ENCODE measurements around the gene SHISA6. TPM values are rescaled to one million over a fixed set of nuclear protein-coding genes. Genes with fewer than 3 reads are reported as not detected.

Gene SHISA6
- total RNA-seq, 1 donor from 2014 or later, result not detected

DNA sequence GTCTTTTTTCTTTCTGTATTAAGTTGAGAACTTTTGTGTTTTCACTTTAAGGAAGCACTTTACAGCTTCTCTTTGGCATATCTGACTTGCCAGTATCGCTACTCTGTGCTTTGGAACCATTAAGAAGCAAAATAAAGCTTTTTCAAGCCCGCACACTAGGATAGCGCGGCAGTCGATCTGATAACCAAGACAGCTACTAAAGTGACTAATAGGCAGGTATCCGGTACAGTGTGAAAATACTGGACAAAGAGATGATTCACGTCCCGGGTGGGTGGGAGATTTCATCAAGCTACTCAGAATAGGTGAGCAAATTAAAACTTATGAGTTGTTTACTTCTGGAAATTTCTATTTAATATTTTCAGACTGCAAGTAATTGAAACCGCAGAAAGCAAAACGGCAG, 53.8 kb downstream of the SHISA6 start:
- no peak overlapping the region for H3K4me2 ChIP-seq (ENCODE audit: low read length)
- no peak overlapping the region for H2AFZ ChIP-seq (ENCODE audit: low read depth, low read length)
- no peaks in the 10 kb centered on the region for H3K36me3 ChIP-seq (ENCODE audit: insufficient read depth, low read length)
- peaks cover 18% of the 10 kb centered on the region for H3K9me3 Mint-ChIP-seq (ENCODE audit: unreplicated experiment)
- no peak overlapping the region for H3K27ac Mint-ChIP-seq (ENCODE audit: unreplicated experiment)
- no peak overlapping the region for H3K9ac ChIP-seq (ENCODE audit: low read length)
- H3K4me3 Mint-ChIP-seq (ENCODE audit: unreplicated experiment), result no peak overlapping the region
- no peaks in the 10 kb centered on the region for H3K27me3 Mint-ChIP-seq (ENCODE audit: low read depth, unreplicated experiment)
- no peaks in the 10 kb centered on the region for H3K79me2 ChIP-seq (ENCODE audit: insufficient read depth, low read length)
- no peaks in the 10 kb centered on the region for H3K27me3 ChIP-seq (ENCODE audit: insufficient read depth, low read length)
- H3K4me1 ChIP-seq (ENCODE audit: insufficient read depth, low read length), result no peaks in the 10 kb centered on the region
- H4K20me1 ChIP-seq (ENCODE audit: insufficient read depth, low read length), result no peaks in the 10 kb centered on the region
- peaks cover 9% of the 10 kb centered on the region for H3K9me3 ChIP-seq (ENCODE audit: insufficient read depth, low read depth, low read length)
- no peak overlapping the region for H3K27ac ChIP-seq (ENCODE audit: low read depth, low read length)
- FAIRE-seq (no peak), DNase-seq (ENCODE audit: low read depth) (no peak)
- no peak overlapping the region for H3K4me3 ChIP-seq (ENCODE audit: insufficient read depth, low read depth, low read length)
- H3K36me3 Mint-ChIP-seq (ENCODE audit: low read depth, unreplicated experiment), result no peaks in the 10 kb centered on the region
- no peaks in the 10 kb centered on the region for H3K4me1 Mint-ChIP-seq (ENCODE audit: low read depth, unreplicated experiment)
- no peak for TF ChIP-seq EZH2 (IDR thresholded peaks at IDR 0.05; ENCODE audit: insufficient read depth, low read length)
- TF ChIP-seq, protein P1, sequence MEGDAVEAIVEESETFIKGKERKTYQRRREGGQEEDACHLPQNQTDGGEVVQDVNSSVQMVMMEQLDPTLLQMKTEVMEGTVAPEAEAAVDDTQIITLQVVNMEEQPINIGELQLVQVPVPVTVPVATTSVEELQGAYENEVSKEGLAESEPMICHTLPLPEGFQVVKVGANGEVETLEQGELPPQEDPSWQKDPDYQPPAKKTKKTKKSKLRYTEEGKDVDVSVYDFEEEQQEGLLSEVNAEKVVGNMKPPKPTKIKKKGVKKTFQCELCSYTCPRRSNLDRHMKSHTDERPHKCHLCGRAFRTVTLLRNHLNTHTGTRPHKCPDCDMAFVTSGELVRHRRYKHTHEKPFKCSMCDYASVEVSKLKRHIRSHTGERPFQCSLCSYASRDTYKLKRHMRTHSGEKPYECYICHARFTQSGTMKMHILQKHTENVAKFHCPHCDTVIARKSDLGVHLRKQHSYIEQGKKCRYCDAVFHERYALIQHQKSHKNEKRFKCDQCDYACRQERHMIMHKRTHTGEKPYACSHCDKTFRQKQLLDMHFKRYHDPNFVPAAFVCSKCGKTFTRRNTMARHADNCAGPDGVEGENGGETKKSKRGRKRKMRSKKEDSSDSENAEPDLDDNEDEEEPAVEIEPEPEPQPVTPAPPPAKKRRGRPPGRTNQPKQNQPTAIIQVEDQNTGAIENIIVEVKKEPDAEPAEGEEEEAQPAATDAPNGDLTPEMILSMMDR (IDR thresholded peaks at IDR 0.05; ENCODE audit: insufficient read depth, low read depth, low read length), result no peak

DNA sequence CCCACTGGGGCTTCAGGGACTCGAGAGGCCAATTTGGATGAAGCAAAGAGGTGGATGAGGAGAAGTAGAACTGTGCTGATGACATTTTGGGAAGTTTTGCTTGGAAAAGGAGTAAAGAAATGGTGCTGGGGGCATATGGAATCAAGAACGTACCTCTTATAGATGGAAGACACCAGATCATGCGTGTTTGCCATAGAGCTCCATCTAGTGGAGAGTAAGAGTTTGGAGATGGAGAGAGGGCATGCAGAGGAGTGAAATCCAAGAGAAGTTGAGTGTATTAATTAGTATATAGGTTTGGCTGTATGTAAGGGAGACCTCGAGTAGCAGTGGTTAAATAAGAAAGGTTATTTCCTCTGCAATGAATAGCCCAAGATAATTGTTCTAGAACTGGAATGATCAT, 56.0 kb downstream of the SHISA6 start:
- H3K4me3 Mint-ChIP-seq (ENCODE audit: unreplicated experiment), result no peak overlapping the region
- FAIRE-seq, result no peak
- TF ChIP-seq, protein P1 (IDR thresholded peaks at IDR 0.05; ENCODE audit: insufficient read depth, low read depth, low read length), result peak; percentile 16
- TF ChIP-seq EZH2 (IDR thresholded peaks at IDR 0.05; ENCODE audit: insufficient read depth, low read length), result no peak
- no peak overlapping the region for H3K27ac Mint-ChIP-seq (ENCODE audit: unreplicated experiment)
- peaks cover 9% of the 10 kb centered on the region for H3K9me3 ChIP-seq (ENCODE audit: insufficient read depth, low read depth, low read length)
- no peak for DNase-seq (ENCODE audit: low read depth)
- H3K4me1 Mint-ChIP-seq (ENCODE audit: low read depth, unreplicated experiment), result no peaks in the 10 kb centered on the region
- H2AFZ ChIP-seq (ENCODE audit: low read depth, low read length), result no peak overlapping the region
- H3K36me3 ChIP-seq (ENCODE audit: insufficient read depth, low read length), result no peaks in the 10 kb centered on the region
- H3K4me1 ChIP-seq (ENCODE audit: insufficient read depth, low read length), result no peaks in the 10 kb centered on the region
- H3K9me3 Mint-ChIP-seq (ENCODE audit: unreplicated experiment), result peaks cover 18% of the 10 kb centered on the region
- no peak overlapping the region for H3K27ac ChIP-seq (ENCODE audit: low read depth, low read length)
- H4K20me1 ChIP-seq (ENCODE audit: insufficient read depth, low read length), result no peaks in the 10 kb centered on the region
- no peaks in the 10 kb centered on the region for H3K79me2 ChIP-seq (ENCODE audit: insufficient read depth, low read length)
- H3K36me3 Mint-ChIP-seq (ENCODE audit: low read depth, unreplicated experiment), result no peaks in the 10 kb centered on the region
- H3K27me3 ChIP-seq (ENCODE audit: insufficient read depth, low read length), result no peaks in the 10 kb centered on the region
- no peak overlapping the region for H3K4me3 ChIP-seq (ENCODE audit: insufficient read depth, low read depth, low read length)
- no peak overlapping the region for H3K9ac ChIP-seq (ENCODE audit: low read length)
- H3K4me2 ChIP-seq (ENCODE audit: low read length), result no peak overlapping the region
- no peaks in the 10 kb centered on the region for H3K27me3 Mint-ChIP-seq (ENCODE audit: low read depth, unreplicated experiment)

DNA sequence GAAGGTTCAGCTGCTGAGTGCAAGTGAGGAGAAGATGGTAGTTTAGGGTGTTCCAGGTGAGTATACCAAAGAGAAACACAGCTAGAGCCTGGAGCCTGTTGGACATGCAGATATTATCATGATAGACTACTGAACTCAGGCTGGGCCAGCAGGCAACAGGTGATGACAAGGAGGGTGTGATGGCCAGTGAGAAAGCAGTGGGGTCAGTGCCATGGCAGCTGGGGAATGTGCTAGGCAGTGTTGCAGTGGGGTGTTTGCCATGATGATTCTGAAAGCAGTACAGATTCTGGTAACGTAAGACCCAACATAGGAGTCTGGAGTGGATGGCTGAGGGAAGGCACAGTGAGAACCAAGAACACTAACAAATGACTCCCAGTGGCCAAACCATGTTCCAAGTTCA, 57.4 kb downstream of the SHISA6 start:
- Histone ChIP-seq H3K27ac (ENCODE audit: low read depth, low read length) (no peak overlapping the region), H3K9ac (ENCODE audit: low read length) (no peak overlapping the region), H3K79me2 (ENCODE audit: insufficient read depth, low read length) (no peaks in the 10 kb centered on the region), H3K27me3 (ENCODE audit: insufficient read depth, low read length) (no peaks in the 10 kb centered on the region), H3K4me1 (ENCODE audit: insufficient read depth, low read length) (no peaks in the 10 kb centered on the region), H3K4me2 (ENCODE audit: low read length) (no peak overlapping the region), H3K4me3 (ENCODE audit: insufficient read depth, low read depth, low read length) (no peak overlapping the region), H4K20me1 (ENCODE audit: insufficient read depth, low read length) (no peaks in the 10 kb centered on the region), H3K9me3 (ENCODE audit: insufficient read depth, low read depth, low read length) (peaks cover 11% of the 10 kb centered on the region), H3K36me3 (ENCODE audit: insufficient read depth, low read length) (no peaks in the 10 kb centered on the region), H2AFZ (ENCODE audit: low read depth, low read length) (no peak overlapping the region)
- no peak overlapping the region for H3K4me3 Mint-ChIP-seq (ENCODE audit: unreplicated experiment)
- DNase-seq (ENCODE audit: low read depth), result no peak
- no peak for FAIRE-seq
- no peaks in the 10 kb centered on the region for H3K36me3 Mint-ChIP-seq (ENCODE audit: low read depth, unreplicated experiment)
- TF ChIP-seq, protein P1 (IDR thresholded peaks at IDR 0.05; ENCODE audit: insufficient read depth, low read depth, low read length), result no peak
- no peak for TF ChIP-seq EZH2 (IDR thresholded peaks at IDR 0.05; ENCODE audit: insufficient read depth, low read length)
- H3K27ac Mint-ChIP-seq (ENCODE audit: unreplicated experiment), result no peak overlapping the region
- H3K9me3 Mint-ChIP-seq (ENCODE audit: unreplicated experiment), result peaks cover 17% of the 10 kb centered on the region
- no peaks in the 10 kb centered on the region for H3K4me1 Mint-ChIP-seq (ENCODE audit: low read depth, unreplicated experiment)
- no peaks in the 10 kb centered on the region for H3K27me3 Mint-ChIP-seq (ENCODE audit: low read depth, unreplicated experiment)

All from astrocyte (in vitro differentiated cells and primary cell).